ENCODE measurements around the gene ECE1.
"Not testable (repeated sequence)": the region's sequence is repeated elsewhere in the genome, so short reads cannot be mapped to it uniquely, and the experiment has no call there.

Gene ECE1

DNA sequence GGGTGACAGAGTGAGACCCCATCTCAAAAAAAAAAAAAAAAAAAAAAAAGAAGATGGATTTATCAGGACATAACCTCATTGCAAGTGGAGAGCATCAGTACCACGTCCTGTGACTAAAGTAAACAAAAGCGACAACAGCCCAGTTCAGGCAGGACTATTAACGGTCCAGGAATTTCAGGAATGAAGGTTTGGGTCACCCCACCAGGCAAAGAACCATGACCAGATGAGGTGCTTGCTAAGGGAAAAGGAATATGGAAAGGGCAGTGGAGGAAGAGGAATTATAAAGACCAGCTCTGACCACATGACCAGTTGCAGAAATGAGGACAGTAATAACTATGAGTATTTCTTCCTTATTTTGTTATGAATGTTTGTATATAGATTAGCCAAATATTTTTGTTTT is 78.1 kb downstream of the ECE1 start:
- Histone ChIP-seq H3K9ac (ENCODE audit: low read depth, low read length) (no peak overlapping the region), H3K4me1 (ENCODE audit: insufficient read depth, low read length) (no peaks in the 10 kb centered on the region), H3K4me2 (ENCODE audit: insufficient read depth, low read length) (no peak overlapping the region), H2AFZ (ENCODE audit: low read depth, low read length) (no peak overlapping the region), H3K36me3 (ENCODE audit: insufficient read depth, low read length) (no peaks in the 10 kb centered on the region), H3K27me3 (ENCODE audit: insufficient read depth, low read length, poor library complexity) (no peaks in the 10 kb centered on the region), H3K79me2 (ENCODE audit: insufficient read depth, low read length) (no peaks in the 10 kb centered on the region), H3K9me3 (ENCODE audit: insufficient read depth, low read length, severe bottlenecking) (no peaks in the 10 kb centered on the region), H3K27ac (ENCODE audit: low read length) (no peak overlapping the region), H4K20me1 (ENCODE audit: insufficient read depth, low read length) (no peaks in the 10 kb centered on the region), H3K4me3 (ENCODE audit: low read depth in 1 of 2, low read length in 2 of 2) (no peak overlapping the region)
- DNase-seq (no peak), ATAC-seq (ENCODE audit: insufficient read depth, low read depth) (no peak)
- TF ChIP-seq CTCF (IDR thresholded peaks at IDR 0.05; ENCODE audit: borderline replicate concordance, extremely low read depth, low read length, poor library complexity, severe bottlenecking) (no peak), EZH2 (IDR thresholded peaks at IDR 0.05; ENCODE audit: borderline replicate concordance, low read depth, low read length, severe bottlenecking) (no peak)

DNA sequence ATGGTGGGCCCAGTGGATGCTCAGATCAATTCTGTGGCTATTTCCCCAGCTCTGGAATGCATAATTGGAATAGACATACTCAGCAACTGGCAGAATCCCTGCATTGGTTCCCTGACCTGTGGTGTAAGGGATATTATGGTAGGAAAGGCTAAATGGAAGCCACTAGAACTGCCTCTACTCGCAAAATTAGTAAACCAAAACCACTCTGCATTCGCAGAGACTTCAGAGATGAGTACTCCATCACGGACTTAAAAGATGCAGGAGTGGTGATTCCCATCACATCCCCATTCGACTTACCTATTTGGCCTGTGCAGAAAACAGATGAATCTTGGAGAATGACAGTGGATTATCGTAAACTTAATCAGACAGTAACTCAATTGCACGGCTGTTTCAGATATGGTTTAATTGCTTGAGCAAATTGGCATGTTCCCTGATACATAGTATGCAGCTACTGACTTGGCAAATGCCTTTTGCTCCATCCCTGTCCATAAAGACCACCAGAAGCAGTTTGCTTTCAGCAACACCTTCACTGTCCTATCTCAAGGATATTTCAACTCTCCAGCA is 82.0 kb downstream of the ECE1 start:
- ATAC-seq (ENCODE audit: insufficient read depth, low read depth); H3K4me3 ChIP-seq (ENCODE audit: low read depth in 1 of 2, low read length in 2 of 2); H3K9me3 ChIP-seq (ENCODE audit: insufficient read depth, low read length, severe bottlenecking); H3K4me1 ChIP-seq (ENCODE audit: insufficient read depth, low read length); H3K4me2 ChIP-seq (ENCODE audit: insufficient read depth, low read length); H3K36me3 ChIP-seq (ENCODE audit: insufficient read depth, low read length); DNase-seq; H3K27ac ChIP-seq (ENCODE audit: low read length); H2AFZ ChIP-seq (ENCODE audit: low read depth, low read length); H3K9ac ChIP-seq (ENCODE audit: low read depth, low read length); H4K20me1 ChIP-seq (ENCODE audit: insufficient read depth, low read length); H3K27me3 ChIP-seq (ENCODE audit: insufficient read depth, low read length, poor library complexity); H3K79me2 ChIP-seq (ENCODE audit: insufficient read depth, low read length): not testable (repeated sequence)

GRCh38 chr1:21206117-21206516 is 84.1 kb downstream of the ECE1 start:
- Histone ChIP-seq H3K9ac (ENCODE audit: low read depth, low read length) (no peak overlapping the region), H3K79me2 (ENCODE audit: insufficient read depth, low read length) (no peaks in the 10 kb centered on the region), H3K4me1 (ENCODE audit: insufficient read depth, low read length) (no peaks in the 10 kb centered on the region), H3K9me3 (ENCODE audit: insufficient read depth, low read length, severe bottlenecking) (no peaks in the 10 kb centered on the region), H2AFZ (ENCODE audit: low read depth, low read length) (no peak overlapping the region), H3K27ac (ENCODE audit: low read length) (no peak overlapping the region), H4K20me1 (ENCODE audit: insufficient read depth, low read length) (no peaks in the 10 kb centered on the region), H3K27me3 (ENCODE audit: insufficient read depth, low read length, poor library complexity) (no peaks in the 10 kb centered on the region), H3K4me3 (ENCODE audit: low read depth in 1 of 2, low read length in 2 of 2) (no peak overlapping the region), H3K36me3 (ENCODE audit: insufficient read depth, low read length) (no peaks in the 10 kb centered on the region), H3K4me2 (ENCODE audit: insufficient read depth, low read length) (no peak overlapping the region)
- DNase-seq (no peak), ATAC-seq (ENCODE audit: insufficient read depth, low read depth) (no peak)
- TF ChIP-seq EZH2 (IDR thresholded peaks at IDR 0.05; ENCODE audit: borderline replicate concordance, low read depth, low read length, severe bottlenecking) = no peak
- TF ChIP-seq CTCF (IDR thresholded peaks at IDR 0.05; ENCODE audit: borderline replicate concordance, extremely low read depth, low read length, poor library complexity, severe bottlenecking) = no peak

DNA sequence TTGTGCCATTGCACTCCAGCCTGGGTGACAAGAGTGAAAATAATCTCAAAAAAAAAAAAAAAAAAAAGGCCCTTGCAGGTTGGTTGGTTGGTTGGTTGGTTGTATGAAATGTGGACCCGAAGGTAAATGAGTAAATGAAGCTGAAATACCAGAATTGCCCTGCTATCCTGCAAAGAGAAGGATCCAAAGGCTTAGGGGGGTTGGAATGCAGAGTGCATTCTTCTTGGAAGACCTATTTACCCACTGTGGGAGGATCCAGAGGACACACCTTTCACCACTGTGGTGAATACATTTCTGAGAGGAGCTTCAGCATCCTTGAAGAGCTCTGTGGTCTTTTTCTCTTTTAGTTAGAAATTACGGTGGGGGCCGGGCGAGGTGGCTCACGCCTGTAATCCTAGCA is 84.8 kb downstream of the ECE1 start:
- ATAC-seq (ENCODE audit: insufficient read depth, low read depth) = no peak
- Histone ChIP-seq H3K36me3 (ENCODE audit: insufficient read depth, low read length) (no peaks in the 10 kb centered on the region), H3K4me3 (ENCODE audit: low read depth in 1 of 2, low read length in 2 of 2) (no peak overlapping the region), H3K4me2 (ENCODE audit: insufficient read depth, low read length) (no peak overlapping the region), H3K9me3 (ENCODE audit: insufficient read depth, low read length, severe bottlenecking) (no peaks in the 10 kb centered on the region), H3K27ac (ENCODE audit: low read length) (no peak overlapping the region), H3K4me1 (ENCODE audit: insufficient read depth, low read length) (no peaks in the 10 kb centered on the region), H3K27me3 (ENCODE audit: insufficient read depth, low read length, poor library complexity) (no peaks in the 10 kb centered on the region), H2AFZ (ENCODE audit: low read depth, low read length) (no peak overlapping the region), H4K20me1 (ENCODE audit: insufficient read depth, low read length) (no peaks in the 10 kb centered on the region), H3K9ac (ENCODE audit: low read depth, low read length) (no peak overlapping the region), H3K79me2 (ENCODE audit: insufficient read depth, low read length) (no peaks in the 10 kb centered on the region)
- DNase-seq = no peak
- no peak for TF ChIP-seq CTCF (IDR thresholded peaks at IDR 0.05; ENCODE audit: borderline replicate concordance, extremely low read depth, low read length, poor library complexity, severe bottlenecking)
- TF ChIP-seq EZH2 (IDR thresholded peaks at IDR 0.05; ENCODE audit: borderline replicate concordance, low read depth, low read length, severe bottlenecking) = no peak

Measured in DND-41 (cell line).